HL-60 (cell line): Measurements from ENCODE around the gene HECTD4.

Experiments
- CTCF ChIP-seq: IDR thresholded peaks from one replicate; pipeline ENCODE4 v1.5.1; 2011; ENCODE audit warnings: low read length, control low read depth, inconsistent platforms; ENCODE audit not compliant: insufficient read depth
- GABPA ChIP-seq: IDR thresholded peaks from 2 replicates; pipeline ENCODE4 v1.6.1; 2012; ENCODE audit warnings: low read depth
- POLR2AphosphoS5 ChIP-seq: IDR thresholded peaks from 2 replicates; pipeline ENCODE4 v1.6.1; 2012; ENCODE audit warnings: low read depth
- REST ChIP-seq: IDR thresholded peaks from 2 replicates; pipeline ENCODE4 v1.6.1; 2012; ENCODE audit warnings: low read depth; ENCODE audit not compliant: insufficient replicate concordance
- SPI1 ChIP-seq: IDR thresholded peaks from 2 replicates; pipeline ENCODE4 v1.6.1; 2012; ENCODE audit warnings: low read depth, mild to moderate bottlenecking, borderline replicate concordance

GRCh38 chr12:112309797-112310196 is 72.4 kb downstream of the HECTD4 start:
- TF ChIP-seq CTCF = no peak
- TF ChIP-seq SPI1 = no peak
- TF ChIP-seq POLR2AphosphoS5 = no peak
- no peak for TF ChIP-seq GABPA
- no peak for TF ChIP-seq REST
